ENCODE measurements around the gene EPHA3. TPM values are rescaled to one million over a fixed set of nuclear protein-coding genes. Genes with fewer than 3 reads are reported as not detected.

Gene EPHA3
- total RNA-seq, 1 donor: 10.9 TPM

DNA sequence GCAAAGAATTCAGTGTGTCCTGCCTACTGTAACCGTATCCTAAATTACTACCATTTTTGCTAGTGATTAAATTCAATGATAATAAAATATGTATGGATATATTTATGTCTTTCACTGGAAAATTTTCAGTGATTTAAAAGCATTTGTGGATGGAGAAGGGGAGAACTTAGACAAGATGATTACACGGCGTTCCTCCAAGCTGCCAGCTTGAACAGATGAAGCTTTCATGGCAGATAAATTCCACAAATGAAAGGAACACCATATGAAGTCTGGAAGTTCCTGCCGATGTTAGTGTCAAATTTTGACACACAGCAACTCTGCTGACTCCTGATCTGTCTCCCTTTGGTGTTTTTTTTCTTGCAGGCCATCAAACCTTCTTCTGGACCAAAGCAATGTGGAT lies 364.7 kb downstream of the EPHA3 start:
- Histone ChIP-seq H3K27me3 (ENCODE audit: insufficient read depth, low read length) (no peaks in the 10 kb centered on the region), H2AFZ (ENCODE audit: low read length) (no peak overlapping the region), H3K79me2 (ENCODE audit: insufficient read depth, low read length) (no peaks in the 10 kb centered on the region), H3K4me1 (ENCODE audit: insufficient read depth, low read length) (no peaks in the 10 kb centered on the region), H3K4me3 (ENCODE audit: insufficient read depth, low read length) (no peak overlapping the region), H3K36me3 (ENCODE audit: insufficient read depth, low read length) (no peaks in the 10 kb centered on the region), H3K9me3 (ENCODE audit: low read depth, low read length) (no peaks in the 10 kb centered on the region), H4K20me1 (ENCODE audit: insufficient read depth, low read length) (no peaks in the 10 kb centered on the region), H3K4me2 (ENCODE audit: insufficient read depth, low read length) (no peak overlapping the region), H3K27ac (ENCODE audit: low read depth, low read length) (no peak overlapping the region)
- no peak for DNase-seq (ENCODE audit: insufficient read length, low spot score, missing footprints)
- TF ChIP-seq, protein P1, sequence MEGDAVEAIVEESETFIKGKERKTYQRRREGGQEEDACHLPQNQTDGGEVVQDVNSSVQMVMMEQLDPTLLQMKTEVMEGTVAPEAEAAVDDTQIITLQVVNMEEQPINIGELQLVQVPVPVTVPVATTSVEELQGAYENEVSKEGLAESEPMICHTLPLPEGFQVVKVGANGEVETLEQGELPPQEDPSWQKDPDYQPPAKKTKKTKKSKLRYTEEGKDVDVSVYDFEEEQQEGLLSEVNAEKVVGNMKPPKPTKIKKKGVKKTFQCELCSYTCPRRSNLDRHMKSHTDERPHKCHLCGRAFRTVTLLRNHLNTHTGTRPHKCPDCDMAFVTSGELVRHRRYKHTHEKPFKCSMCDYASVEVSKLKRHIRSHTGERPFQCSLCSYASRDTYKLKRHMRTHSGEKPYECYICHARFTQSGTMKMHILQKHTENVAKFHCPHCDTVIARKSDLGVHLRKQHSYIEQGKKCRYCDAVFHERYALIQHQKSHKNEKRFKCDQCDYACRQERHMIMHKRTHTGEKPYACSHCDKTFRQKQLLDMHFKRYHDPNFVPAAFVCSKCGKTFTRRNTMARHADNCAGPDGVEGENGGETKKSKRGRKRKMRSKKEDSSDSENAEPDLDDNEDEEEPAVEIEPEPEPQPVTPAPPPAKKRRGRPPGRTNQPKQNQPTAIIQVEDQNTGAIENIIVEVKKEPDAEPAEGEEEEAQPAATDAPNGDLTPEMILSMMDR (IDR thresholded peaks at IDR 0.05; ENCODE audit: extremely low read depth, low read depth, low read length): no peak

DNA sequence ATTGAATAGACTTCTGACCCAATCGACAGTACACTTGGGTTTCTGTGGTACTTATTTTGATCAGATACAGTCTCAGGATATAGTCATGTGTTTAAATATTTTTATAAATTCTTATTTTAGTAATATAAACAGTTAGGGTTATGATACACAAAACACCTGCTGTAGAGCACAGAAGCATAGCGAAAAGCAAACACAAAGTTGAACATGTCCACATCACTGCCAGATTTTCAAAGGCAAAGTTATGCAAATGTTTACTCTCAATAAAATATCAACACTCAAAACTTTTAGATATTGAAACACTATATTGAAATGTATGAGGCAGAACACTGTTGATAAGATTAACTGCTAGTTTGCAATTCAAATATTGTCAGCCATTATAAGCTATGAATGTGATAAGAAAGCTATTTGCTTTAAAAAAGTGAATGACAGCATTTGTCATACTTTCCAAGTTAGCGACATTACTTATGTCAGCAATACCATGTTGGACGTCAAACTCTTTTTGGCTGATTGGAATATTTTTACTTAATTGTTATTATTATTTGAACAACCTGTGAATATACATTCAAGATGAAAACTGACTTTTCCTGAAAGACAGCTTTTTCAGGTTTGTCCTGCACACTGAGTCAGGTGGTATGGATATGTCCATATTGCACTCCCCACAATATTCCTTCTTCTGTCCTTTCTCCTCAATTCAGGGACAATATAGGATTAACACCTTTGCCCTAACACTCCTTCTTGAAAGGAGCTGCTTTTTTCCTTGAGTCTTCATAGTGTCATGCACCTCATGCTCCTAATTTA lies 367.1 kb downstream of the EPHA3 start:
- H3K79me2 ChIP-seq (ENCODE audit: insufficient read depth, low read length): no peaks in the 10 kb centered on the region
- no peak for DNase-seq (ENCODE audit: insufficient read length, low spot score, missing footprints)
- no peaks in the 10 kb centered on the region for H3K27me3 ChIP-seq (ENCODE audit: insufficient read depth, low read length)
- H3K36me3 ChIP-seq (ENCODE audit: insufficient read depth, low read length): no peaks in the 10 kb centered on the region
- no peaks in the 10 kb centered on the region for H3K9me3 ChIP-seq (ENCODE audit: low read depth, low read length)
- no peak overlapping the region for H3K4me3 ChIP-seq (ENCODE audit: insufficient read depth, low read length)
- no peaks in the 10 kb centered on the region for H4K20me1 ChIP-seq (ENCODE audit: insufficient read depth, low read length)
- H2AFZ ChIP-seq (ENCODE audit: low read length): no peak overlapping the region
- no peak overlapping the region for H3K27ac ChIP-seq (ENCODE audit: low read depth, low read length)
- no peak overlapping the region for H3K4me2 ChIP-seq (ENCODE audit: insufficient read depth, low read length)
- no peaks in the 10 kb centered on the region for H3K4me1 ChIP-seq (ENCODE audit: insufficient read depth, low read length)
- TF ChIP-seq, protein P1 (IDR thresholded peaks at IDR 0.05; ENCODE audit: extremely low read depth, low read depth, low read length): no peak

DNA sequence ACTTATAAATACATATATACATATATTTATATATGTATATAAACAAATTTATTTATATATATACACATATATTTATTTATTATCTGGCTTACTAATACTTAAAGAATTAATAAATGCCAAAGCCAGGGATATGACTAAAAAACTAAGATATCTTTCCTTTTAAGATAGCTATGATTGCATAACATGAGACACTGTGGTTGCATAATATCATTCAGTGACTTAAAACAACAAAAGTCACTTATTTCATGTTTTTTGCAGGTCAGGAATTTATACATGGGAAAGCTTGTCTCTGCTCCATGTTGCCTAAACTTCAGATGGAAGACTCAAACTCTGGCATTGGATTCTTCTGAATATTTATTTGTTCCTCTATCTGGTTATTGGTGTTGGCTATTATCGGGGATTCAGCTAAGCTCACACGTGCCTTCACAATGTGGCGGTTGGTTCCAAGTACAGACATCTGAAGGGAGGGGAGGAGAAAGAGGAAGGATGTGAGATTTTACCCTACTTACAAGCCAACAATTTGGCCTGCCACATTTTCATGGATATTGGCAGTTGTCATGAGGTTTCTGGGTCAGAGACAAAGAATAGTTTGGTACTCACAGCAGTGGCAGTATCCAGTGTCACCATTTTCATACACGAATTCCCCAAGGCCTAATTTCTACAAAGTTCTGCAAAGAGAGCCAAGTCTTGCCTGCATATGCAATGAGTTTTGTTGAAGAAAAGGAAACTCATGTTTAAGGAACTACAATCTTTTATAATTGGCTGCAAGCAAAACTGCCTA lies 381.6 kb downstream of the EPHA3 start:
- Histone ChIP-seq H3K4me3 (ENCODE audit: insufficient read depth, low read length) (no peak overlapping the region), H4K20me1 (ENCODE audit: insufficient read depth, low read length) (no peaks in the 10 kb centered on the region), H3K4me1 (ENCODE audit: insufficient read depth, low read length) (no peaks in the 10 kb centered on the region), H3K27me3 (ENCODE audit: insufficient read depth, low read length) (no peaks in the 10 kb centered on the region), H3K4me2 (ENCODE audit: insufficient read depth, low read length) (no peak overlapping the region), H3K79me2 (ENCODE audit: insufficient read depth, low read length) (no peaks in the 10 kb centered on the region), H3K27ac (ENCODE audit: low read depth, low read length) (no peak overlapping the region), H3K9me3 (ENCODE audit: low read depth, low read length) (no peaks in the 10 kb centered on the region), H2AFZ (ENCODE audit: low read length) (no peak overlapping the region), H3K36me3 (ENCODE audit: insufficient read depth, low read length) (no peaks in the 10 kb centered on the region)
- DNase-seq (ENCODE audit: insufficient read length, low spot score, missing footprints): no peak
- TF ChIP-seq, protein P1 (IDR thresholded peaks at IDR 0.05; ENCODE audit: extremely low read depth, low read depth, low read length): no peak

DNA sequence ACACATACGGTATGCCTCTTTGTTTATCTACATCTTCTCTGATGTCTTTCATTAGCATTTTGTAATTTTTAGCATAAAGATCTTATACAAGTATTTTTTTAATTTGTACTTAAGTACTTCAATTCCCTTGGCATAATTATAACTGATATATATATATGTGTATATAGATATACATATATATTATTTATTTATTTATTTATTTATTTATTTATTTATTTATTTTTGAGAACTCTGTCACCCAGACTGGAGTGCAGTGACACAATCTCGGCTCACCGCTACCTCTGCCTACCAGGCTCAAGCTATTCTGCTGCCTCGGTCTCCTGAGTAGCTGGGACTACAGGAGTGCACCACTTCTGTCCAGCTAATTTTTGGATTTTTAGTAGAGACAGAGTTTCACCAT lies 382.7 kb downstream of the EPHA3 start:
- no peak overlapping the region for H2AFZ ChIP-seq (ENCODE audit: low read length)
- TF ChIP-seq, protein P1 (IDR thresholded peaks at IDR 0.05; ENCODE audit: extremely low read depth, low read depth, low read length): no peak
- no peaks in the 10 kb centered on the region for H3K27me3 ChIP-seq (ENCODE audit: insufficient read depth, low read length)
- no peak overlapping the region for H3K4me3 ChIP-seq (ENCODE audit: insufficient read depth, low read length)
- no peaks in the 10 kb centered on the region for H4K20me1 ChIP-seq (ENCODE audit: insufficient read depth, low read length)
- H3K27ac ChIP-seq (ENCODE audit: low read depth, low read length): no peak overlapping the region
- no peaks in the 10 kb centered on the region for H3K4me1 ChIP-seq (ENCODE audit: insufficient read depth, low read length)
- no peak for DNase-seq (ENCODE audit: insufficient read length, low spot score, missing footprints)
- no peaks in the 10 kb centered on the region for H3K79me2 ChIP-seq (ENCODE audit: insufficient read depth, low read length)
- H3K9me3 ChIP-seq (ENCODE audit: low read depth, low read length): no peaks in the 10 kb centered on the region
- H3K36me3 ChIP-seq (ENCODE audit: insufficient read depth, low read length): no peaks in the 10 kb centered on the region
- no peak overlapping the region for H3K4me2 ChIP-seq (ENCODE audit: insufficient read depth, low read length)

Data from osteoblast (primary cell).